Measurements from ENCODE around the gene SH2B3. TPM values are rescaled to one million over a fixed set of nuclear protein-coding genes. Genes with fewer than 3 reads are reported as not detected.

The SH2B3 gene
- total and polyA plus RNA-seq, 9 of the 15 experiments (the other 6 are each of a cell fraction or from before 2014, with no cell fraction given): 10.8 to 75.3 (median 37.4) TPM

- ATAC-seq (no peak), FAIRE-seq (no peak), DNase-seq (ENCODE audit: extremely low read depth in 1 of 4, low spot score in 3 of 4) (no peak)
- intact Hi-C loops (cut with micrococcal nuclease) (no loop called here), in situ Hi-C loops (cut with MboI) (no loop called here)
- POLR2A ChIA-PET: no interaction called here
- no peak for TF ChIP-seq EP400 (IDR thresholded peaks at IDR 0.05)
- TF ChIP-seq POLR3A (IDR thresholded peaks at IDR 0.05; ENCODE audit: borderline replicate concordance, extremely low read depth, insufficient read depth, insufficient read length): no peak
- no peak for TF ChIP-seq SMAD3 (CRISPR knock-in tag; conservative IDR thresholded peaks at IDR 0.05)
- no peak for TF ChIP-seq MGA (IDR thresholded peaks at IDR 0.05)
- no peak for TF ChIP-seq POLR2AphosphoS2 (IDR thresholded peaks at IDR 0.05; ENCODE audit: low read length)
- TF ChIP-seq DPF2 (IDR thresholded peaks at IDR 0.05): no peak
- no peak for TF ChIP-seq E2F8 (IDR thresholded peaks at IDR 0.05; ENCODE audit: low read depth, partially characterized antibody)
- TF ChIP-seq NFE2 (IDR thresholded peaks at IDR 0.05; ENCODE audit: low read depth): no peak
- Histone ChIP-seq H4K20me1 (replicated peaks; ENCODE audit: control insufficient read depth, insufficient read depth, low read length) (no peaks in the 10 kb centered on the region), H2AFZ (ENCODE audit: low read depth, low read length) (no peak overlapping the region), H3K27ac (ENCODE audit: extremely low read depth, low read depth, low read length) (no peak overlapping the region), H3K79me2 (ENCODE audit: control insufficient read depth, insufficient read depth, low read length) (no peaks in the 10 kb centered on the region), H3K9me3 (replicated peaks; ENCODE audit: control insufficient read depth, insufficient read depth, low read depth, low read length) (no peaks in the 10 kb centered on the region), H3K9me1 (ENCODE audit: control insufficient read depth, insufficient read depth, low read length) (no peaks in the 10 kb centered on the region), H3K36me3 (ENCODE audit: control insufficient read depth, insufficient read depth, low read length) (no peaks in the 10 kb centered on the region), H3K27me3 (ENCODE audit: control insufficient read depth in 2 of 2, insufficient read depth in 2 of 2, low read length in 2 of 2) (no peaks in the 10 kb centered on the region), H3K4me1 (replicated peaks in 1 of 2; ENCODE audit: control insufficient read depth in 2 of 2, insufficient read depth in 2 of 2, low read length in 2 of 2) (peaks cover 20 to 28% of the 10 kb centered on the region in 2 experiments; a peak in 4 of 5 replicates), H3K9ac (ENCODE audit: insufficient read depth in 1 of 2, low read depth in 2 of 2, low read length in 2 of 2) (no peak overlapping the region; a peak in 1 of 4 replicates), H3K4me3 (no peak overlapping the region), H3K4me2 (ENCODE audit: insufficient read depth, low read length) (no peak overlapping the region)
- WGBS (ENCODE audit: insufficient coverage, low coverage, missing lambda C conversion rate): 68% methylated on average over 8 of the region's 8 CpGs
- CTCF ChIA-PET (ENCODE audit: low intra/inter-chr PET ratio): interaction anchor here (0.6 to 1.1 kb wide), 2 partner anchors 57 to 1608 kb away, joined by 3 read pairs; no protein-coding TSS in a partner anchor
- no TSS peak for BruUV-seq (replicated peaks)
Measured at GRCh38 chr12:111394480-111394879, 11.2 kb upstream of the SH2B3 start.
